ENCODE results near the gene INPP5E.

The INPP5E gene

GRCh38 chr9:136379891-136380290 lies 59.8 kb downstream of the INPP5E start:
- no peak for DNase-seq

GRCh38 chr9:136379401-136379800 lies 60.2 kb downstream of the INPP5E start:
- no peak for DNase-seq

- DNase-seq: no peak
Observed at GRCh38 chr9:136379003-136379287, 60.7 kb downstream of the INPP5E start.
